IMR-90 (cell line): ENCODE measurements around the gene INPP5F. TPM values are rescaled to one million over a fixed set of nuclear protein-coding genes. Genes with fewer than 3 reads are reported as not detected.

Experiments
- ATAC-seq: fragments of 200-7000 bp; cut with Tn5 transposase; 2 replicates; pipeline ENCODE4 v1.9.1; 2020; ENCODE audit warnings: low read depth, mild to moderate bottlenecking, moderate library complexity
- BruUV-seq: library from RNA; stranded (reverse); fragments of 400-500 nt; replicated peaks from 2 replicates; lab custom pipeline; 2021; lab: Mats Ljungman, UMichigan
- CTCF ChIA-PET: fragments of 300-600 bp; formaldehyde crosslinking; extraction: SDS; loops from one replicate; lab custom pipeline; 2021; ENCODE audit warnings: antibody characterized with exemption; lab: Yijun Ruan, JAX
- POLR2A ChIA-PET: fragments of 300-600 bp; sonication (Branson Sonifier 250); formaldehyde crosslinking; loops from one replicate; lab custom pipeline; 2022; ENCODE audit warnings: antibody characterized with exemption; ENCODE audit not compliant: unreplicated experiment; lab: Charles Lee
- DNase-seq: peaks from one replicate; pipeline ENCODE4 v3.0.0; 2013
- H2AFZ ChIP-seq: replicated peaks from 2 replicates; pipeline ENCODE3; 2013; ENCODE audit warnings: low read length, mild to moderate bottlenecking; ENCODE audit not compliant: poor library complexity
- H2AK5ac ChIP-seq: 2 replicates; pipeline ENCODE4 v1.6.1; 2013; ENCODE audit warnings: low read depth, low read length, inconsistent platforms
- H2AK9ac ChIP-seq: replicated peaks from 2 replicates; pipeline ENCODE3; 2013; ENCODE audit warnings: mild to moderate bottlenecking, low read depth, low read length, moderate library complexity; ENCODE audit not compliant: poor library complexity
- H2BK120ac ChIP-seq: 2 replicates; pipeline ENCODE4 v1.6.1; 2013; ENCODE audit warnings: low read depth, low read length, inconsistent platforms
- H2BK15ac ChIP-seq: 3 replicates; pipeline ENCODE4 v1.6.1; 2013; ENCODE audit warnings: low read depth, low read length, inconsistent platforms
- H2BK20ac ChIP-seq: 2 replicates; pipeline ENCODE4 v1.6.1; 2013; ENCODE audit warnings: low read depth, mild to moderate bottlenecking, inconsistent platforms, low read length, moderate library complexity
- H2BK5ac ChIP-seq: 2 replicates; pipeline ENCODE4 v1.6.1; 2013; ENCODE audit warnings: mild to moderate bottlenecking, low read depth, low read length, inconsistent platforms; ENCODE audit not compliant: poor library complexity, severe bottlenecking
- H3K14ac ChIP-seq: replicated peaks from 2 replicates; pipeline ENCODE4 v1.6.1; 2013; ENCODE audit warnings: low read depth, low read length, inconsistent platforms
- H3K18ac ChIP-seq: 2 replicates; pipeline ENCODE4 v1.6.1; 2013; ENCODE audit warnings: low read depth, low read length, control low read depth
- H3K23ac ChIP-seq: 2 replicates; pipeline ENCODE4 v1.6.1; 2013; ENCODE audit warnings: low read depth, low read length, inconsistent platforms
- H3K27ac ChIP-seq: 2 replicates; pipeline ENCODE4 v1.5.1; 2013; ENCODE audit warnings: mild to moderate bottlenecking, control low read depth, low read length; ENCODE audit not compliant: insufficient read depth
- H3K27me3 ChIP-seq: 2 replicates; pipeline ENCODE4 v1.6.1; 2013; ENCODE audit warnings: low read length; ENCODE audit not compliant: control insufficient read depth, insufficient read depth
- H3K36me3 ChIP-seq: 2 replicates; pipeline ENCODE4 v1.6.1; 2013; ENCODE audit warnings: low read length, mixed read lengths; ENCODE audit not compliant: control insufficient read depth, insufficient read depth
- H3K4ac ChIP-seq: 2 replicates; pipeline ENCODE4 v1.6.1; 2013; ENCODE audit warnings: low read depth, low read length, inconsistent platforms
- H3K4me1 ChIP-seq: 2 replicates; pipeline ENCODE4 v1.6.1; 2013; ENCODE audit warnings: low read length, mixed read lengths; ENCODE audit not compliant: control insufficient read depth, insufficient read depth
- H3K4me2 ChIP-seq: 2 replicates; pipeline ENCODE4 v1.6.1; 2013; ENCODE audit warnings: low read depth, mild to moderate bottlenecking, control low read depth, low read length, moderate library complexity
- H3K4me3 ChIP-seq: 2 replicates; pipeline ENCODE4 v1.5.1; 2013; ENCODE audit warnings: low read depth, mild to moderate bottlenecking, control low read depth, low read length, moderate library complexity; ENCODE audit not compliant: insufficient read depth
- H3K56ac ChIP-seq: 2 replicates; pipeline ENCODE4 v1.6.1; 2013; ENCODE audit warnings: low read length, inconsistent platforms; ENCODE audit not compliant: insufficient read depth; ENCODE audit errors: extremely low read depth
- H3K79me1 ChIP-seq, 2 experiments: 2 replicates each; pipeline ENCODE4 v1.6.1; 2013; ENCODE audit warnings: low read length in 2 of 2, inconsistent platforms in 1 of 2, low read depth in 1 of 2
- H3K9ac ChIP-seq: 2 replicates; pipeline ENCODE4 v1.6.1; 2013; ENCODE audit warnings: low read depth, low read length, control low read depth
- H3K9me1 ChIP-seq: 2 replicates; pipeline ENCODE4 v1.6.1; 2013; ENCODE audit warnings: low read length, inconsistent platforms; ENCODE audit not compliant: insufficient read depth
- H3K9me3 ChIP-seq: 2 replicates; pipeline ENCODE4 v1.6.1; 2013; ENCODE audit warnings: low read length; ENCODE audit not compliant: control insufficient read depth, insufficient read depth
- H4K20me1 ChIP-seq: 2 replicates; pipeline ENCODE4 v1.6.1; 2013; ENCODE audit warnings: low read length, inconsistent platforms; ENCODE audit not compliant: insufficient read depth
- H4K5ac ChIP-seq: 2 replicates; pipeline ENCODE4 v1.6.1; 2013; ENCODE audit warnings: mild to moderate bottlenecking, low read depth, low read length, control low read depth
- H4K8ac ChIP-seq, 2 experiments: 2 replicates each; pipeline ENCODE4 v1.6.1; 2013; ENCODE audit warnings: low read depth in 2 of 2, low read length in 2 of 2, control low read depth in 1 of 2, inconsistent platforms in 1 of 2
- H4K91ac ChIP-seq: 2 replicates; pipeline ENCODE4 v1.6.1; 2013; ENCODE audit warnings: low read depth, low read length, inconsistent platforms; ENCODE audit not compliant: insufficient read depth
- CHD1 ChIP-seq: IDR thresholded peaks from 2 replicates; pipeline ENCODE4 v1.6.1; 2012; ENCODE audit warnings: low read depth, low read length, improper control_type of control experiment
- ELK1 ChIP-seq: fragments of 150-350 bp; IDR thresholded peaks from 2 replicates; pipeline ENCODE4 v1.6.1; 2016; ENCODE audit warnings: low read depth, mild to moderate bottlenecking, low read length, moderate library complexity, borderline replicate concordance
- FOS ChIP-seq: fragments of 150-350 bp; IDR thresholded peaks from 2 replicates; pipeline ENCODE4 v1.6.1; 2016; ENCODE audit warnings: low read depth, low read length
- MAZ ChIP-seq: IDR thresholded peaks from 2 replicates; pipeline ENCODE4 v1.6.1; 2012; ENCODE audit warnings: low read depth, mild to moderate bottlenecking, low read length, improper control_type of control experiment, moderate library complexity, borderline replicate concordance
- NFE2L2 ChIP-seq: fragments of 150-350 bp; IDR thresholded peaks from 2 replicates; pipeline ENCODE4 v1.6.1; 2016; ENCODE audit warnings: low read depth, mild to moderate bottlenecking, low read length
- RAD21 ChIP-seq: IDR thresholded peaks from 2 replicates; pipeline ENCODE4 v1.6.1; 2012; ENCODE audit warnings: low read length, improper control_type of control experiment
- RFX5 ChIP-seq: IDR thresholded peaks from 2 replicates; pipeline ENCODE4 v1.8.0; 2012; ENCODE audit warnings: low read depth, mild to moderate bottlenecking, low read length, moderate library complexity
- SMC3 ChIP-seq: fragments of 150-350 bp; IDR thresholded peaks from 2 replicates; pipeline ENCODE4 v1.6.1; 2016; ENCODE audit warnings: low read depth, mild to moderate bottlenecking, antibody characterized with exemption, low read length, moderate library complexity
- WGBS, 2 experiments: methylation state at CpG; one replicate each; pipeline versions ENCODE4 v1.1.5 to v1.1.7; 2013; ENCODE audit warnings: missing lambda C conversion rate in 2 of 2; ENCODE audit not compliant: insufficient read length in 1 of 2; ENCODE audit errors: extremely low coverage in 2 of 2; 5-methylcytosine and 5-hydroxymethylcytosine counted together
- dilution Hi-C: fragments of 300-500 bp; cut with HindIII; formaldehyde crosslinking; loops from one replicate; pipeline ENCODE4 v1.14.3; 2018; ENCODE audit warnings: low sequenced_read_pairs; ENCODE audit not compliant: unreplicated experiment
- in situ Hi-C: fragments of 300-500 bp; cut with MboI; formaldehyde crosslinking; loops from 3 replicates; pipeline ENCODE4 v1.14.3; 2019; ENCODE audit warnings: low sequenced_read_pairs, inconsistent platforms, mixed read lengths
- intact Hi-C: fragments of 100-400 bp; cut with micrococcal nuclease; formaldehyde crosslinking; loops from 2 replicates; pipeline ENCODE4 v1.10.0; 2022
- polyA plus RNA-seq, 3 experiments: library from polyadenylated mRNA; depleted of rRNA; stranded (reverse); fragments of >200 nt; gene quantifications; 2 replicates each; pipeline ENCODE4 v1.2.3, GENCODE V29; 2012; ENCODE audit warnings: low replicate concordance in 1 of 3
- total RNA-seq: library from RNA; depleted of rRNA; stranded (reverse); fragments of >200 nt; gene quantifications from 2 replicates; pipeline ENCODE4 v1.2.3, GENCODE V29; 2012
- TF ChIP-seq, protein P1 (sequence below): fragments of 150-350 bp; IDR thresholded peaks from 2 replicates; pipeline ENCODE4 v1.6.1; 2017; ENCODE audit warnings: mild to moderate bottlenecking, antibody characterized with exemption, low read length, low read depth

Gene INPP5F
- total and polyA plus RNA-seq, 2 of the 4 experiments (the other 2 are of a cell fraction) = 19.0 to 29.6 TPM

- BruUV-seq = no TSS peak
- in situ Hi-C loops = loop anchor here (25.0 kb wide), 1 partner anchor 685 kb away; the partner anchor contains the start of gene PRDX3
- TF ChIP-seq RAD21 (no peak), NFE2L2 (no peak), ELK1 (no peak), RFX5 (no peak), CHD1 (no peak), FOS (no peak), MAZ (no peak), SMC3 (no peak)
- TF ChIP-seq, protein P1, sequence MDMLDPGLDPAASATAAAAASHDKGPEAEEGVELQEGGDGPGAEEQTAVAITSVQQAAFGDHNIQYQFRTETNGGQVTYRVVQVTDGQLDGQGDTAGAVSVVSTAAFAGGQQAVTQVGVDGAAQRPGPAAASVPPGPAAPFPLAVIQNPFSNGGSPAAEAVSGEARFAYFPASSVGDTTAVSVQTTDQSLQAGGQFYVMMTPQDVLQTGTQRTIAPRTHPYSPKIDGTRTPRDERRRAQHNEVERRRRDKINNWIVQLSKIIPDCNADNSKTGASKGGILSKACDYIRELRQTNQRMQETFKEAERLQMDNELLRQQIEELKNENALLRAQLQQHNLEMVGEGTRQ = no peak
Observed at GRCh38 chr10:119872610-119872859, 146.7 kb downstream of the INPP5F start, which contains the start of gene MCMBP. Gene MCMBP, minus strand, starts transcription at chr10:119872843. Its CDS starts 259 bp downstream, at chr10:119872584.

More at GRCh38 chr10:119872610-119872859, 146.7 kb downstream of the INPP5F start, which contains the start of gene MCMBP:
- H3K23ac ChIP-seq = peak within 1 kb of the TSS; percentile 88
- peak within 1 kb of the TSS; percentile 69 for H3K56ac ChIP-seq
- DNase-seq (no peak), ATAC-seq (peak; percentile 22)
- H2AK5ac ChIP-seq = no peak within 1 kb of the TSS
- H3K9me1 ChIP-seq = peaks cover 6% of the 10 kb centered on the region; the same call in 1 of the 2 replicates
- peak within 1 kb of the TSS; percentile 10 for H3K18ac ChIP-seq
- H2BK20ac ChIP-seq = no peak within 1 kb of the TSS
- H3K9me3 ChIP-seq = no peaks in the 10 kb centered on the region
- H3K4me2 ChIP-seq = peak within 1 kb of the TSS; percentile 95
- H4K8ac ChIP-seq = peak within 1 kb of the TSS; percentile 91 to 93
- peak within 1 kb of the TSS; percentile 73 for H2BK5ac ChIP-seq
- H2AFZ ChIP-seq = peak within 1 kb of the TSS; percentile 95
- H2AK9ac ChIP-seq = peak within 1 kb of the TSS; percentile 82
- ChIA-PET POLR2A (no interaction called here), CTCF (interaction anchor here (0.6 to 2.2 kb wide), 4 partner anchors 13 to 290 kb away, joined by 3 to 14 read pairs (median 4); no protein-coding TSS in a partner anchor)
- H3K27me3 ChIP-seq = no peaks in the 10 kb centered on the region
- no peaks in the 10 kb centered on the region; the same call in 1 of the 2 replicates for H3K4me1 ChIP-seq
- dilution Hi-C loops = no loop called here
- peak within 1 kb of the TSS; percentile 75 for H3K14ac ChIP-seq
- no peaks in the 10 kb centered on the region for H3K36me3 ChIP-seq
- peak within 1 kb of the TSS; percentile 86 for H4K5ac ChIP-seq
- WGBS, 2 experiments = 0% methylated on average over 26 of the region's 42 CpGs; no CpG with 5 or more reads in 1 of the 2 experiments
- peak within 1 kb of the TSS; percentile 55 for H3K4me3 ChIP-seq
- 0 out of 2 replicates have a peak within 1 kb of the TSS, but pooled peaks have one; percentile 3 for H2BK120ac ChIP-seq
- peak within 1 kb of the TSS; percentile 68 for H3K4ac ChIP-seq
- H4K91ac ChIP-seq = peak within 1 kb of the TSS; percentile 53
- no peak within 1 kb of the TSS for H2BK15ac ChIP-seq
- peak within 1 kb of the TSS; percentile 91 for H3K9ac ChIP-seq
- H3K27ac ChIP-seq = peak within 1 kb of the TSS; percentile 80
- H4K20me1 ChIP-seq = peaks cover 38% of the 10 kb centered on the region
- H3K79me1 ChIP-seq = peaks cover 6 to 17% of the 10 kb centered on the region in 2 experiments; a peak in 2 of 4 replicates
- intact Hi-C loops = no loop called here
